ENCODE data around the gene OR1J4. TPM values are rescaled to one million over a fixed set of nuclear protein-coding genes. Genes with fewer than 3 reads are reported as not detected.

OR1J4 gene
- polyA plus RNA-seq, 1 donor (not counting 4 experiments of a cell fraction or from before 2014, with no cell fraction given) = not detected

DNA sequence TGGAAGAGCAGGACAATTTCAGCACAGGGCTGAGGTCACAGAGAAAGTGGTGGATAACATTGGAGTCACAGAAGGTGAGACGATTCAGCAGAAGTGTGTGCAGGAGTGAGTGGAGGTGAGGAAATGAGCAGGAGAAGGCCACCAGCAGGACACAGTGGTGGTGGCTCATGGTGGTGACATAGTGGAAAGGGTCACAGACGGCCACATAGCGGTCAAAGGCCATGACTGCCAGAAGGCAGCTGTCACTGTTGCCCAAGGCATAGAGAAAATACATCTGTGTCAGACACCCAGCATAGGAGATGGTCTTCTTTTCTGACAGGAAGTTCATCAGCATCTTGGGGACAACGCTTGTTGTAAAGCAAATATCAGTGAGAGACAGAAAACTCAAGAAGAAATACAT, 49.0 kb downstream of the OR1J4 start:
- Histone ChIP-seq H3K9me3 (ENCODE audit: control insufficient read depth, low read depth, low read length) (no peaks in the 10 kb centered on the region), H3K79me2 (ENCODE audit: control insufficient read depth, insufficient read depth, low read length) (no peaks in the 10 kb centered on the region), H3K4me3 (ENCODE audit: control insufficient read depth in 2 of 3, extremely low read depth in 1 of 3, insufficient read depth in 2 of 3, low read depth in 1 of 3, low read length in 3 of 3) (no peak overlapping the region), H3K9me1 (ENCODE audit: control insufficient read depth, extremely low read depth, insufficient read depth, low read length) (no peaks in the 10 kb centered on the region), H3K4me1 (ENCODE audit: control insufficient read depth, extremely low read depth, insufficient read depth, low read length) (no peaks in the 10 kb centered on the region), H3K9ac (ENCODE audit: control insufficient read depth, extremely low read depth, insufficient read depth, low read length) (no peak overlapping the region), H4K20me1 (ENCODE audit: control insufficient read depth, extremely low read depth, insufficient read depth, low read length) (no peaks in the 10 kb centered on the region), H3K36me3 (ENCODE audit: control insufficient read depth in 2 of 2, extremely low read depth in 1 of 2, insufficient read depth in 2 of 2, low read length in 2 of 2) (no peaks in the 10 kb centered on the region), H3K27ac (ENCODE audit: control insufficient read depth, insufficient read depth, low read length) (no peak overlapping the region), H3K4me2 (ENCODE audit: control insufficient read depth, extremely low read depth, insufficient read depth, low read depth, low read length) (no peak overlapping the region), H2AFZ (ENCODE audit: control insufficient read depth, low read length) (no peak overlapping the region), H3K27me3 (ENCODE audit: control insufficient read depth, extremely low read depth, insufficient read depth, low read length) (no peaks in the 10 kb centered on the region)
- DNase-seq (ENCODE audit: low read depth, low spot score) (no peak), FAIRE-seq (no peak)
- no peak for TF ChIP-seq CTCF (optimal IDR thresholded peaks at IDR 0.05 in 1 of 3, IDR thresholded peaks at IDR 0.05 in 1 of 3, conservative IDR thresholded peaks at IDR 0.05 in 1 of 3; ENCODE audit: extremely low read depth in 1 of 3, insufficient read depth in 2 of 3, low read length in 3 of 3)
- TF ChIP-seq EZH2 (IDR thresholded peaks at IDR 0.05; ENCODE audit: low read length) = no peak
- dilution Hi-C loops (cut with MboI; ENCODE audit: extremely low pct_ligation_motif_present, low sequenced_read_pairs) = no loop called here

Other genes starting within 250 kb of the OR1J4 start
- 2.4 to 4.5 TPM (median 4.0 TPM) in 3 replicates for gene PTGS1, start 148.1 kb upstream of the OR1J4 start, polyA plus RNA-seq
- not detected in 3 replicates for gene OR1J1, start 41.2 kb upstream of the OR1J4 start, polyA plus RNA-seq
- not detected in 3 replicates for gene OR1J2, start 8.3 kb upstream of the OR1J4 start, polyA plus RNA-seq
- gene OR1N1, start 8.2 kb downstream of the OR1J4 start, polyA plus RNA-seq = not detected in 3 replicates
- not detected in 3 replicates for gene OR1N2, start 34.0 kb downstream of the OR1J4 start, polyA plus RNA-seq
- not detected in 3 replicates for gene OR1L8, start 64.2 kb downstream of the OR1J4 start, polyA plus RNA-seq
- gene OR1Q1, start 95.6 kb downstream of the OR1J4 start, polyA plus RNA-seq = not detected in 3 replicates
- not detected in 3 replicates for gene OR1B1, start 138.5 kb downstream of the OR1J4 start, polyA plus RNA-seq
- not detected in 3 replicates for gene OR1L1, start 142.6 kb downstream of the OR1J4 start, polyA plus RNA-seq
- gene OR1L3, start 156.0 kb downstream of the OR1J4 start, polyA plus RNA-seq = not detected in 3 replicates
- not detected in 3 replicates for gene OR1L4, start 204.8 kb downstream of the OR1J4 start, polyA plus RNA-seq
- not detected in 3 replicates for gene OR1L6, start 223.2 kb downstream of the OR1J4 start, polyA plus RNA-seq

Data from keratinocyte (primary cell).